ENCODE measurements around the gene YY1.
"Not testable (repeated sequence)": the region's sequence is repeated elsewhere in the genome, so short reads cannot be mapped to it uniquely, and the experiment has no call there.

The YY1 gene

GRCh38 chr14:100246809-100247428 is 8.0 kb downstream of the YY1 start:
- peak; percentile 42 for DNase-seq

- DNase-seq, result no peak
Measured at GRCh38 chr14:100250732-100251465, 12.0 kb downstream of the YY1 start.

DNA sequence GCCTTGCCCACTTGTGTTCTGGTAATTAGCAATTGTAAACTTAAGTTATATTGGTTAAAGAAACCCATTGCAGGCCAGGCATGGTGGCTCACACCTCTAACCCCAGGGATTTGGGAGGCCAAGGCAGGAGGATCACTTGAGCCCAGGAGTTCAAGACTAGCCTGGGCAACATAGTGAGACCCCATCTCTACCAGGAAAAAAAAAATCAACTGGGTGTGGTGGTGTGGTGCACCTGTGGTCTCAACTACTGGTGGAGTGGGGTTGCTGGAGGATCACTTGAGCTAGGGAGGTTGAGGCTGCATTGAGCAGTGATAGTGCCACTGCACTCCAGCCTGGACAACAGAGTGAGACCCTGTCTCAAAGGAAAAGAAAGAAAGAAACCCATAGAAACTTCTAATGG is 13.7 kb downstream of the YY1 start:
- DNase-seq, result no peak

GRCh38 chr14:100256339-100256895 is 17.5 kb downstream of the YY1 start:
- DNase-seq, result no peak

DNA sequence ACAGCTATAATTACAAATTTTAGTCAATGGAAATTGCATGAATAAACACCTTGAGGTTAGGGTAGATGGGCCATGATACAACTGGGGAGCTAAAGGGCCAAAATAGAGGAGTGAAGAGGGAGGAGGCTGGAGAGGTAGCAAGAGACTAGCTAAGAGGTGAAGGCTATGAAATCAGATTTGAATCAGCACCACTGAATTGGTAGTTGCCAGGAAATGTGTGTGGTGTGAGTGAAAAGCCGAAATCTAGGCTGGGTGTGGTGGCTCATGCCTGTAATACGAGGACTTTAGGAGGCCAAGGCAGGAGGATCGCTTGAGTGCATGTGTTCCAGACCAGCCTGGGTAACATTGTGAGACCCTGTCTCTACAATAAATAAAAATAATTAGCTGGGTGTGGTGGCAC is 22.7 kb downstream of the YY1 start:
- no peak for DNase-seq

GRCh38 chr14:100262545-100262944 is 23.6 kb downstream of the YY1 start:
- no peak for DNase-seq

DNA sequence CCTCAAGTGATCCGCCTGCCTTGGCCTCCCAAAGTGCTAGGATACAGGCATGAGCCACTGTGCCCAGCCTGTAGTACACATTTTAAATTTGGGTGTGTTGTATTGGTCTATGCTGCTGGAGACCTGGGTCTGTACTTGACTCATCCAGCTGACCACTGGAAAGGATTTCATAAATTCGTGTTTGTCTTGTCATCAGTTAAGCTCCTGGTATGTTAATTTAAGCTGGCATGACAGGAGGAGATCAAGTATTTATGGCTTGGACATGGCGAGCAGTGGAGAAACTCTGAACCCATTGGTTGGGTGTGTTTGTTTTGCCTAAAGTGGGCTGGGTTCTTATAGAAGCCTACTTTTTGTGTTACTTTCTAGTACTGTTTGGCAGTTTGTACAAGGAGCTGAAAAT is 24.2 kb downstream of the YY1 start:
- peak; percentile 36 for DNase-seq

GRCh38 chr14:100267990-100268389 is 29.0 kb downstream of the YY1 start:
- DNase-seq, result no peak

DNA sequence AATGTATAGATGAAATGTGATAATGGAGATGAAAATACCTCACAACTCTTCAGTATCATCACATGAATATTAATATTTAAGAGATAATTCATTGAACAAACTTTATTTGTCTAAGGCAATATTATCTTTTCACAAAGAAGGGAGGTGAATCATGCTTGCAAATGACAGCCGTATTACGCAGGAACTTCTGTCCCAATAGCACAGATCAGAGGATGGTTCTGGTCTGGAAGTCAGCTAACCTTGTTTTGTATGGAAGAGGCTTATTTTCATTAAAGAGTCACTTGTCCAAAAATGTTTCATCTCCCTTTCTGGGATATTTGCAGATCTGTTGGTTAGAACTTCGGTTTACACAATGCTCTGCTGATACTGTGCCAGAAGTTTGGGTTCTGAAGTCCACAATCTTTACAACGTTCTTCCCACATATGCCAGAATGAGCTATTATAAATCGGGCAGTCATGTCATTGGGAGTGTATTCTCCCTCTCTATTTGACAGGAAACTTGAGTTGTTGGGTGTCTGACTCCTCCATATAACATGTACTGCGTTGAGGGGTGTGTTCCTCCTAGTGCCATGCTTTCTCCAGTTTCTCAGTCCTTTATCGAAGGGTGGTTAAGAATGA is 29.8 kb downstream of the YY1 start:
- DNase-seq, result no peak

GRCh38 chr14:100271247-100271939 is 32.4 kb downstream of the YY1 start:
- DNase-seq, result no peak

DNA sequence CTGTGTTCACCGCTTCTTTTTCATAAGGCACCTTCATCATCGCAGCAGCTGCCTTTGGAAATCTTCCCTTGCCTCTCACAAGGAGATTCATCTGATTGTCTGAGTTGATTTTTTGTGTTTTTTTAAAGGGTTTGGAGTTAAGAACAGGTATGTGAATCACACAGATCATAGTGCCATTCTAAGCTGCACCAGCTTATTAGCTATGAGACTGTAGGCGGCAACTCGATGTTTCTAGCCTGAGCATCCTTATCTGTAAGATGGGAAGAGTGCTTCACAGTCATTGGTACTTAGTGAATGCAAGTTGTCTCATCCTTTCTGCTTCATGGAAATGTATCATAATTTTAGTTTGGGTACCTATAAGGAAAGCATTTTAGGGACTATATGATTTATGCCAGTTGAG is 35.3 kb downstream of the YY1 start:
- DNase-seq, result no peak

- no peak for DNase-seq
Measured at GRCh38 chr14:100275214-100275613, 36.3 kb downstream of the YY1 start.

DNA sequence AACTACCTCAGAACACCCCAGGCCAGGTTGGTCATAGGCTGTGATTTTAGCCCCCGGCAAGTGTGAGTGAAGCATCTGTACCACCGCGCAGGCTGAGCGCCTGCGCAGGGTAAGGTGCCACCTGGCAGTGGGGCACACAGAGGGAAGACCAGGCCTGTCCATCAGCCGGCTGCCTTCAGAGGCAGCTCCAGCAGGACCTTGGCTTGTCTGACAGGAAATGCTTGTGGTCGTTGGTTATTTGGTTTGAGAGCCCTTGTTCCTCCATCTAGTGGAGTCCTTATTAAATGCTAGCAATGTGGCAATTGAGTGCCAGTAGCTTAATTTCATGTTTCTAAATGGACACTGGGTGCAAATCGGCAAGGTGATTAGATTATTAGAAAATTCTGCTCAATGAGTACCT is 39.8 kb downstream of the YY1 start:
- DNase-seq, result peak; percentile 68

- DNase-seq, result no peak
Measured at GRCh38 chr14:100279133-100279532, 40.2 kb downstream of the YY1 start.

- no peak for DNase-seq
Measured at GRCh38 chr14:100279563-100279962, 40.6 kb downstream of the YY1 start.

DNA sequence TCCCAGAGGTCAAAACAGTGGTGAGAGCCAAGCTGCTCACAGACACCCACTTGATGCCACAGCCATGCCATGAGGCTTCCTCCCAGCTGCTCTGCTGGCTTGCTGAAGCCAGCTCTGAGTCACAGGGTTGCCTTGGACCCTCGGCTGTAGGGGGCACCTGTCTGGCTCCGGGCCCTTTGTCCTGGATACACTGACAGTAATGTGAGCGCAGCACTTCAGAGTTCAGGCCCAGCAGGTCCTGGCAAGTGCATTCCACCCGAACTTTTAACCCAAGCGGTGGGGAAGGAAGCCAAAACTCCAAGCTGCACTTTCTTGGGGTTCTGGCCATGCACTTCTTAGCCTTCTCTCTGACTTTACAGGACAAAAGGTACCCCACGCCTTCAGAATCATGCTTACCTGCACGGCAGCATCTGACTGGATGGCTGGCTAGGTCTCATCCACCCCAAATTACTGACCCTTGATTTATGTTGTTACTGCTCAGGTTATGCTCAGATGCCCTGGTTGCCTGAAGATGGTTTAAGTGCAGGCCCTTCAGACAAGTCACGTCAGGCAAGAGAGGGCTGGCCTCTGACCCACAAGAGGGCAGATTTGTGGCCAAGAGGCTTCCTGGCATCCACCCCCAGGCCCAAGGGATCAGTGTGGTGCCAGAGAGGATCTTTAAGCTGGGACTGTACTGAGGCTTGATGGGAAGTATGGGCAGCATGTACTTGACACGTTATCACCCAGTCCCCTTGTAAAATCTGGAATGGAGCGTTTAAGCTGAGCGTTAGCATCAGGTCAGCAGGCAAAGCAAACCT is 42.5 kb downstream of the YY1 start:
- no peak for DNase-seq

DNA sequence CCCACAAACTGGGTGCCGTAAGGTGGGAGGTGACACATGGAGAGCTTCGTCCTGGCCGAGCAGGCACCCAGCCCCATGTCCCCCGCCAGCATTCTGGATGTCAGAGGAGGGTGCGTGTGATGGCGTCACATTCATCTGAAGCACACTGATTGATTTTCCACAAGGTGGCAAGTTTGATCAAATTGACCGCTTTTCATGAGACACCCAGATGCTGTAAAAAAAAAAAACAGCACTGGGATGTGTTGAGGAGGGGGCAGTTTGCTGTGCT is 43.1 kb downstream of the YY1 start:
- no peak for DNase-seq

- no peak for DNase-seq
Measured at GRCh38 chr14:100282766-100283419, 43.9 kb downstream of the YY1 start.

- not testable (repeated sequence) for DNase-seq
Measured at GRCh38 chr14:100283436-100283835, 44.5 kb downstream of the YY1 start.

DNA sequence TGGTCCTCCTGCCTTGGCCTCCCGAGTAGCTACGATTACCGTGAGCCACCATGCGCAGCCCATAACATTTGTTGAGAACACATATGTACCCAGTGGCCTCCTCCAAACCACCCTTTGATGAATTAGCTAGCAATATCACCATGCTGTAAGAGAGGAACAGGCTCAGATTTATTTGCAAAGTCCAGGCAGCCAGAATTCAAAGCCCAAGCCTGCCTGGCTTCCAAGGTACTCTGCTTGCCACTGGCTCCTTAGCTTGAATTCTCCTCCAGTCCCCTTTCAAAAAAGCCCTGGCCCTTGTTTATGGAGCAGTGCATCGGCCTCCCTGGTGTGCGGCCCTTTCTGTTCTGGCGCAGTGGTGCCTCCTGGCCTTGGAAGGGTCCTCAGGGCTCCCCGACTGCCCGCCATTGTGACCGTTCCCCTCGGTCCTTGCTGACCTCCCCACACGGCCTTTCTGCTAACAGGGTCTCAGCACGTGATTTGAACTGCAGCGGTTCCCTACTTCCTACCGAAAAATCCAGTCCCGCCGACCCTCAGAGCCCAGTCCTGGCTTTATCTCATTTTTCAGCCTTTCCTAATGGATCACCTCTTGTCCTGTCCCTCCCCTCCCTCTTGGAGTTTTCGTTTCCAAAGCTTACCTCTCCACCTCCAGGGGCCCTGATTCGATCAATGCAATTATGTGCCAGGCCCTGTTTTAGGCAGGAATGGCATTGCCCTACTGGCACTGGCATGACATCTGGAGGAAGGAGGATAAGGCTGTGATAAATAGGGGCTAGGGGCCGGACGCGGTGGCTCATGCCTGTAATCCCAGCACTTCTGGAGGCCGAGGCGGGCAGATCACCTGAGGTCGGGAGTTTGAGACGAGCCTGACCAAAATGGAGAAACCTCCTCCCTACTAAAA is 45.3 kb downstream of the YY1 start:
- DNase-seq, result no peak

Data from fibroblast of skin of scalp (primary cell).